ENCODE data around the gene RPAP2.
"Not testable (repeated sequence)": the region's sequence is repeated elsewhere in the genome, so short reads cannot be mapped to it uniquely, and the experiment has no call there.

RPAP2 gene

DNA sequence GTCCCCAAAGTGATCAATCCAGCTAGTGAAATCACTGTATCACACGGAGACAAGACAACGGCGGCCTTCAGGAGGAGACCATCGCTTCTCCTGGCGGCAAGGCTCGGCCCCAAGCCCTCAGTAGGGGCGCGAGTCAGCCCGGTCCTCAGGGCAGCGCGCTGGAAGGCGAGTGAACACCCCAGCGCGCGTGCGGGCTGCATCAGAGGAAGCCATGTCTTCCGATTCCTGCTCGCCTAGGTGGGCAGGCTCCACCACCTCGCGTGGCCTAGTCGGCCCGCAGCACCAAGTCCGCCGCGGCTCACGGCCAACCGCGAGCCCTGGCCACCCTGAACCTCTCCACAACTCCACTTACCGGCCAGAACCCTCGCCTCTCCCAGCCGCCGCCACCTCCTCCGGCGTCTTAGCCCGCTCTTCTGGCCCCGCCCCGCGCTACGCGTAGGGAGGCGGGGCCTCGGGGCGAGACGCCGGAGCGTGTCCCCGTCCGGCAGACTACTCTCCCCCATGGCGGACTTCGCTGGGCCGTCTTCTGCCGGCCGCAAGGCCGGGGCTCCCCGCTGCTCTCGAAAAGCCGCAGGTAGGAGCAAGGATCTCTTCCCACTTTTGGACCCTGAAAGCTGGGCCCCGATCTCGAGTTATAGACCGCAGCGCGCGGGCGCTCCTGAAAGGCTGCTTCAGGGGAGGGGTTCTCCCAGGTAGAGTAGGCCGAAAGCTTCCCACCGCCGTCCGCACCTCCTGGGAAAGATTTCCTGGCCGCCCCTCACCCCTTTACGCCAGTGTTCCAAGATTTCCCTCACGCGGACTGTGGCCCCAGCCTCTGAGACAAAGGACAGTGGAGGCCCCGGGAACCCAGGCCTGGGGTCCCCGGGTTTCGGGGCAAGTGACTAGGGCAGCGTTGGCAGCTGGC, at the start of gene RPAP2, which contains the start of gene GLMN:
TSS of gene RPAP2 (plus strand) at position 487 of the 904 bp plus-strand sequence. CDS start at position 502, 15 bp downstream.
TSS of gene GLMN (minus strand) at position 415 of the 904 bp plus-strand sequence. CDS start 988 bp downstream, outside the sequence.
- FAIRE-seq, result no peak

DNA sequence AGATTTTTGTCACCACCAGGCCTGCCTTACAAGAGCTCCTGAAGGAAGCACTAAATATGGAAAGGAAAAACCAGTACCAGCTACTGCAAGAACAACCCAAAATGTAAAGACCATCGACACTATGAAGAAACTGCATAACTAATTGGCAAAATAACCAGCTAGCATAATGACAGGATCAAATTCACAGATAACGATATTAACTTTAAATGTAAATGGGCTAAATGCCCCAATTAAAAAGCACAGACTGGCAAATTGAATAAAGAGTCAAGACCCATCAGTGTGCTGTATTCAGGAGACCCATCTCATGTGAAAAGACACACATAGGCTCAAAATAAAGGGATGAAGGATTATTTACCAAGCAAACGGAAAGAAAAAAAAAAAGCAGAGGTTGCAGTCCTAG, 44.1 kb upstream of the RPAP2 start:
- DNase-seq (ENCODE audit: low spot score); FAIRE-seq: not testable (repeated sequence)

More for the DNA sequence above, at the start of gene RPAP2, which contains the start of gene GLMN:
- peak; percentile 78 for DNase-seq (ENCODE audit: low spot score)

DNA sequence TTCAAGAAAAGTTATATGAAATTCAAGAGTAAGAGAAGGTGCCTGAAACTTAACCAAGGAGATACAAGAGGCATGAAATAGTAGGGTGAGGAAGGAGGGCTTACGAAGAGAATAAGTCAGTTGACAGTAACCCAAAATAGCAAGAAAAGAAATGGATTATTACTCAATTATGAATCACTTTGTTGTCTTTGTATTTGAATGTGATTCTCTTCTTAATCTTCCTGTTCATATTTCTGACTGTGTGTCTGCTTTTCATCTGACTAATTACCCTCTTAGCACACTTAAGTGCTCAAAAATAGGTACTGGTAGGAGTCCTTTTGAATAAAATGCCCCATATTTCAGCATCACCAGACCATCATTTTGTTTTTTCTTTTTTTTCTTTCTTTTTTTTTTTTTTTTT, 39.5 kb upstream of the RPAP2 start:
- DNase-seq (ENCODE audit: low spot score), result no peak
- FAIRE-seq, result no peak

DNA sequence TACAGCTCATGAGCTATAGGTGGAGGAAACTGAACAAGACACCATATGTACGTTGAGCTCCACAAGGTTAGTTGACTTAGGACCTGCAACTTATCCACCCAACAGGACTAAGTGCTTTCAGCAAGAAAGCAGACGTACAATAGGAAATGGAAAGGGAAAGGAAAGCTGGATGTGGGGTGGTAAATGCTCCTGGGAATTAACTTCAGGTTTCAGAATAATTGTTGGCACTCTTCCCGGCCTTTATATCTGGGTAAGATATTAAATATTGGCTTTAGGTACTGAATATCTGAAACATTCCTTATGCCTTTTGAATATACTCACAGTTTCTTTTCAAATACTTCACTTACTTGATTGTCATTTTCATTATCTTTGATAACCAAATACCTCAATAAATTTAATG, 36.3 kb upstream of the RPAP2 start:
- FAIRE-seq (no peak), DNase-seq (ENCODE audit: low spot score) (no peak)

DNA sequence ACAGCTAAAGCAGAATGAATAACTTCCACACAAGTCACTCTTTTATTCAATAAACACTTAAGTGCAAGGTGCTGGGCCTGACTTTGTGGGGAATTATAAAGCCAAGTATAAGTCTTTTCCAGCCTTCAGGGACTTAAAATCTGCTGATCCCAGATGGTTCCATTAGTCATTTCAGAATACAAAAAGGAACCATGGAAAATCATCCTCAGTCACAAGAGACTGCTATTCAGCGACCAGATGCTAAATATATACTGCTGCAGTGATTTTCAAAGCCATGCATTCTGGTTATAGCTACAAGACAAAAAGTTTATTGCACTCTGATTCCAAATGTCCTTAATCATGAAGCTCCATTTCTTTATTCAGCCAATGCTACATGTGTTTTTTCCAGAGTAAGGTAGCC, 25.8 kb upstream of the RPAP2 start:
- no peak for DNase-seq (ENCODE audit: low spot score)
- FAIRE-seq, result no peak

DNA sequence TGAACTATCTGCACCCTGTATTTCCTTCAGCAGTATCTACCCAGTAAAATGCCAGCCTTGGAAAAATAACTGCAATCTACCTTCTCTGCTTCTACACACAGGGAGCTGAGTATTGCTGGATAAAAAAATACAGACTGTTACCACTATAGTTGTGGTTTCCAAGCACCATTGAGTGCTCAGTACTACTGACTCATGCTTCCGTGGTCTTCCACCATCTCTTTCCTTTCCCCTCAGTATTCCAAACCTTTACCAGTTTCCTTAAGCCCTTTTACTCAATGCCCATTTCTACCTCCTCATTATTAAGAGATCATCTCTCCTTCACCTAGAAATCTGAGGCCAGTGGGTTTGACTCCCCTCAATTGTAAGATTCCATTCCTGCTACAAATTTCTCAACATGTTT, 23.9 kb upstream of the RPAP2 start:
- DNase-seq (ENCODE audit: low spot score), result peak; percentile 44
- peak; percentile 65 for FAIRE-seq

DNA sequence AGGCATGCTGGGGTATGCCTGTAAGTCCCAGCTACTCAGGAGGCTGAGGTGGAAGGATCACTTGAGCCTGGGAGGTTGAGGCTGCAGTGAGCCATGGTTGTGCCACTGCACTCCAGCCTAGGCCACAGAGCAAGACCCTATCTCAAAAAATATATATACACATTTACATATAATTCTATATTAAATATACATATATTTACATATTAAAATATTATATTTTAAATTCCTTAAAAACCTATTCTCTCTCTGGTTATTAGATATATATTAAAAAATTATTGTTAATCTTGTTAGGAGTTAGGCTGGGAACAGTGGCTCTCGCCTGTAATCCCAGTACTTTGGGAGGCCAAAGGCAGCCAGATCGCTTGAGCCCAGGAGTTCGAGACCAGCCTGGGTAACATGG, 22.8 kb upstream of the RPAP2 start:
- no peak for FAIRE-seq
- DNase-seq (ENCODE audit: low spot score), result no peak

DNA sequence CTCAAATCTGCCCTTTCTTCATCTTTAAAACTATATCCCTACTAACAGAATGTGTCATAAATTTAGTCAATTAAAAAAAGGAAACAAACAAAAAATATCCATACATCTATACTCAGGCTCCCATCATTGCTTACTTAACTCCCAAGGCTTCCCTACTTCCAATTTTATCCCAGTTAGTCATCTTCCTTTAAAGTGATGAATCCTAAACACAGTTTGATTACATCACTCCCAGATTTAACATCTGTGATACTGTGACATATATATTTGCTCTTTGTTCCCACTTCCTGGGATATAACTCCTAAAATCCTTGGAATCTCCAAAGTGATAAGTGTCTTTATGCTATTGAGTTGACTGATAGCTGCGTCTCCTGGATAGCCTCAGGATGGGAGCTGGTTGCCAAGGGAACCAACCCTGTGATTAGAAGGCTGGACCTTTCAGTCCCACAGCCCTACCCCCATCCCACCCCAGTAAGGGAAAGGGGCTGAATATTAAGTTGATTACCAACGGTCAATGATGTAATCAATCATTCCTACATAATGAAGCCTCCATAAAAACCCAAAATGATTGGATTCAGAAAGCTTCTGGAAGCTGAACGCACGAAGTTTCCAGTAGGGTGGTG, 21.6 kb upstream of the RPAP2 start:
- peak; percentile 27 for DNase-seq (ENCODE audit: low spot score)
- no peak for FAIRE-seq

DNA sequence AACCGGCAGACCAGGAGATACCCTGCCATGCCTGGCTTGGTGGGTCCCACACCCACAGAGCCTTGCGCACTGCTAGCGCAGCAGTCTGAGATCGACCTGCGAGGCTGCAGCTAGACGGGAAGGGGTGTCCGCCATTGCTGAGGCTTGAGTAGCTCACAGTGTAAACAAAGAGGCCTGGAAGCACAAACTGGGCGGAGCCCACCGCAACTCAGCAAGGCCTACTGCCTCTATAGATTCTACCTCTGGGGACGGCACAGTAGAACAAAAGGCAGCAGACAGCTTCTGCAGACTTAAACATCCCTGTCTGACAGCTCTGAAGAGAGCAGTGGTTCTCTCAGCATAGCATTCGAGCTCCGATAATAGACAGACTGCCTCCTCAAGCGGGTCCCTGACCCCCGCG, 19.1 kb upstream of the RPAP2 start:
- not testable (repeated sequence) for FAIRE-seq; DNase-seq (ENCODE audit: low spot score)

DNA sequence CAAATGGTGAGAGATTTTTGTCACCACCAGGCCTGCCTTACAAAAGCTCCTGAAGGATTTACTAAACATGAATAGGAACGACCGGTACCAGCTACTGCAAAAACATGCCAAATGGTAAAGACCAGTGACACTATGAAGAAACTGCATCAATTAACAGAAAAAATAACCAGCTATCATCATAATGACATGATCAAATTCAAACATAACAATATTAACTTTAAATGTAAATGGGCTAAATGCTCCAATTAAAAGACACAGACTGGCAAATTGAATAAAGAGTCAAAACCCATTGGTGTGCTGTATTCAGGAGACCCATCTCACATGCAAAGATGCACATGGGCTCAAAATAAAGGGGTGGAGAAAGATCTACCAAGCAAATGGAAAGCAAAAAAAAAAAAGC, 17.4 kb upstream of the RPAP2 start:
- not testable (repeated sequence) for FAIRE-seq; DNase-seq (ENCODE audit: low spot score)

DNA sequence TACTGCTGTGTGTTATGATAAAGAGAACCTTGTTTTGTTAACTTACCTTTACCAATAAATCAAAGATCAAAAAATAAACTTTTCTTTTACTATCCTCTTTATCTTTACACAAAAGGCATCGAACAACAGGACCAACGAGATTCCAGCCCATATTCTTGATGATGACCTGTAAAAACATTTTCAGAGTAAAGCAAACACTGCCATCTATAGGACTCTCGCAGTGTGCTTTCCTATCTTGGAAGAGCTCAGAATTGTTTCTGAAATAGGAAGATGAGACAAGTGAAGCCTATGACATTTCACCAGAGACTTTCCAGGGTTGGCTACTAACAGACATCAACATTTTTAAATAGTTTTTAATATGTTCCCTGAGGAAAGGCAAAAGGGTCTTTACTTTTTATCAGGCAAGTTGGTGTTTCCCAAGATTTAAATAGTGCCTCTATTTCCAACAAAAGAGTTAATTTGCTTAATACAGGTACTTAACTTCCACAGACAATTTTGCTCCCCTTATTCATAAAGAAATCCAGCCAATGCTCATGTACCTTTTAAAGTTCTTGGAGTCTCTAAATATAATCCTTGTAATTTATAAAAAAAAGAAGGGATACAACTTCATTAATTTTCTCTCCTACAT, 7.4 kb upstream of the RPAP2 start:
- peak; percentile 19 for DNase-seq (ENCODE audit: low spot score)
- FAIRE-seq, result peak; percentile 71

DNA sequence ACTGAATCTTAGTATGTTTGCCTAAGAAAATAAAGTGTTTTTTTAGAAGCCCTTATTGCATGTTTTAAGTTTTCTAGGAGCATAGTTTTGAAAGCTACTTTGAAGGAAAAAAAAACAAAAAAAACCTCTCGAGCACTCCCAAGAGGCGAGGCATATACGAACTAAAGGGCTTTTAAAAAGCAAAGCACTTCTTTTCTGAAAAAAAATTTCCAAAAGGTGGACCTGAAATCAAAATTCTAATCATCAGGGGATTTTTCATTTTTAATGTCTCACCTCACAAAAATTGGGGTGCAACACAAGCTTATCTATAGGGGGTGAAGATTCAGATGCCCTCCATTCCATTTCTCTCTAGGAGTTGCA, 666 bp upstream of the RPAP2 start:
- FAIRE-seq (no peak), DNase-seq (ENCODE audit: low spot score) (no peak)

DNA sequence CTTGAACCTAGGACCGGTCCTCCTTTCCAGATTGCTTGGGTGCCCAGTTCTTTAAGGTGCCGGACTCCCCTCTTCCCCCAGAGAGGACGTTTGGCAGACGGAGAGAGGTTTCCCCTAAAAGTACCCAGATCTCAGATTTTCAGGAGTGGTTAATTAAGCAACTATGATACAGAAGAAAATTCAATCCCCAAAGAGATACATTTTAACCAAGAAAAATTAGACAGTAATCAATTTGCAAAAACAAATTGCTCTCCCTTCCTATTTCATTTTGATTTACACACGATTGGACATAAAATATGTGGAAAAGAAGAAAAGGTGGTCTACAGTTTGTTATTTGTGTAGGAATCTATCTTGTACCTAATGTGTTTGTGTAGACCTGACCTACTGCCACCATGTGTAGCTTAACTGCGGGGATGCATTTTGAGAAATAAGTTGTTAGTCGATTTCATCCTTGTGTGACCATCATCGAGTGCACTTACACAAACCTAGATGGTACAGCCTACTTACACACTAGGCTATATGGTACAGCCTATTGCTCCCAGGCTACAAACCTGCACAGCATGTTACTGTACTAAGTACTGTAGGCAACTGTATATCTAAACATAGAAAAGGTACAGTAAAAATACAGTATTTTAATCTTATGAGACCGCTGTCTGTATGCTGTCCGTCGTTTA, 755 bp downstream of the RPAP2 start:
- no peak for FAIRE-seq
- no peak for DNase-seq (ENCODE audit: low spot score)

DNA sequence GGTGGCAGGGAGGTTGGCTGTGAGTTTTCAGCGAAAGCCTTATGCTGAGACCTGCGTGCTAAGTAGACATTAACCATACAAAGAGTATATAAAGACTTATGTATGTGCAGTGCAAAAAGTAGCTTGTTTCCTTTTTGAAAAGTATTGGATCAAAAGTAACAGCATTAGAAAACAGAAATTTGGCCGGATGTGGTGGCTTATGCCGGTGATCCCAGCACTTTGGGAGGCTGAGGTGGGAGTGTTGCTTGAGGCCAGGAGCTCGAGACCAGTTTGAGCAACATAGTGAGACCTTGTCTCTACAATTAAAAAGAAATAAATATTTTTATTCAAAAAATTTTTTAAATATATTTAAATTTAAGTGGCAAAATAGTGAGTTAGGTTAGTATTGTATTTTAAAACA, 2.2 kb downstream of the RPAP2 start:
- DNase-seq (ENCODE audit: low spot score) (no peak), FAIRE-seq (no peak)

DNA sequence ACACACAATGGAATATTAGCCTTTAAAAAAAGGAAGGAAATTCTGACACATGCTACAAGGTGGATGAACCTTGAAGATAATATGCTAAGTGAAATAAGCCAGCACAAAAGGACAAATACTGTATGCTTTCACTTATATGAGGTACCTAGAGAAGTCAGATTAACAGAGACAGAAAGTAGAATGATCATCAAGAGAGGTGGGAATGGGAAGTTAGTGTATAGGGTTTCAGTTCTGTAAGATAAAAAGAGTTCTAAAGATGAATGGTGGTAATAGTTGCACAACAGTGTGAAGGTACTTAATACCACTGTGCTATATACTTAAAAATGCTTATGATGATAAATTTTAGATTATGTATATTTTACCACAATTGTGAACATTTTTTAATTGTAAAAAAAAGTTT, 7.2 kb downstream of the RPAP2 start:
- no peak for FAIRE-seq
- no peak for DNase-seq (ENCODE audit: low spot score)

DNA sequence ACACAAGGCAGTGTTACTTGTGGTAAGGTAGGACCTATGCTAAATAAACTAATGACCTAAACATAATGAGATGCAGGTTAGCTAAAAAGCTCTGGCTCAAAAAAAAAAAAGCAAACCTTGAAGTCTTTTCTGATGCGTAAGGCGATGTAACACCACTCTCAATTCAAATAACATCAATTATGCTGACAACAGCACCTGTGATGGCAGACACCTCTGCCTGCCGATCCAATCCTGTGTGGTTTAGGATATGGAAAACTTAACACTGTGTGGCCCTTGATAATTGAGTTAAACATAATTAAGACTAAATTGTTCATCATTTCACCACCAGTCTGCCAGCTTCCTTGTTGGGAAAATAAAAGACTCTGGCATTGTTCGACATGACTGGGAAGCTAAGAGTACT, 9.1 kb downstream of the RPAP2 start:
- no peak for DNase-seq (ENCODE audit: low spot score)
- no peak for FAIRE-seq

DNA sequence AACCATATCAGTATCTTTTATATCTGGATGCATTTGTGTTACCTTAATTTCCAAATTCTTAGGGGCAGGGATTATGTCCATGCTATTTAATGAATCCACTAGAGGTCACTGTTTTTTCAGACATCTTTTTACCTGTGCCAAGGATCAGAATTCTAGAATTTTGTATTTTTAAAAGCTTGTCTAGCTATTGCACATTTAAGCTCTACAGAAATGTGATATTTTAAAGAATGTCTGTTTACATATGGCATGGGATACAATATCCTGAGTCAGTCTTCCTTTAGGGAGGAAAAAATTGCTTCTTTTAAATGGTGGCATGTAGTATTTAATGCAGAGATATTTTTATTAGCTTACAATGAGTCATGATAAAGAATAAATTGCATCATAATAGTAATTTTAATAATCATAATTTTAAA, 11.3 kb downstream of the RPAP2 start:
- DNase-seq (ENCODE audit: low spot score) (peak; percentile 30), FAIRE-seq (peak; percentile 79)

DNA sequence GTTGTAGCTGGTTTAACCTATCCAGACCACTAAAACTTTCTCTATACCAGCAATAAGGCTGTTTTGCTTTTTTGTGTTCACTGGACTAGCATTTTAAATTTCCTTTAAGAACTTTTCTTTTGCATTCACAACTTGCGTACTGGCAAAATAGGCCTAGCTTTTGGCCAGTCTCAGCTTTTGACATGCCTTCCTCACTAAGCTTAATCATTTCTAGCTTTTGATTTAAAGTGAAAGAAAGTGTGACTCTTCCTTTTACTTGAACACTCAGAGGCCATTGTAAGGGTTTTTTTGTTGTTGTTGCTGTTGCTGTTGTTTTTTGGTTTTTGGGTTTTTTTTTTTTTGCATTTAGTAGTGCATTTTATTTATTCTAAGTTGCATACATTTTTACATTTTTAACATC, 15.2 kb downstream of the RPAP2 start:
- no peak for DNase-seq (ENCODE audit: low spot score)
- no peak for FAIRE-seq

DNA sequence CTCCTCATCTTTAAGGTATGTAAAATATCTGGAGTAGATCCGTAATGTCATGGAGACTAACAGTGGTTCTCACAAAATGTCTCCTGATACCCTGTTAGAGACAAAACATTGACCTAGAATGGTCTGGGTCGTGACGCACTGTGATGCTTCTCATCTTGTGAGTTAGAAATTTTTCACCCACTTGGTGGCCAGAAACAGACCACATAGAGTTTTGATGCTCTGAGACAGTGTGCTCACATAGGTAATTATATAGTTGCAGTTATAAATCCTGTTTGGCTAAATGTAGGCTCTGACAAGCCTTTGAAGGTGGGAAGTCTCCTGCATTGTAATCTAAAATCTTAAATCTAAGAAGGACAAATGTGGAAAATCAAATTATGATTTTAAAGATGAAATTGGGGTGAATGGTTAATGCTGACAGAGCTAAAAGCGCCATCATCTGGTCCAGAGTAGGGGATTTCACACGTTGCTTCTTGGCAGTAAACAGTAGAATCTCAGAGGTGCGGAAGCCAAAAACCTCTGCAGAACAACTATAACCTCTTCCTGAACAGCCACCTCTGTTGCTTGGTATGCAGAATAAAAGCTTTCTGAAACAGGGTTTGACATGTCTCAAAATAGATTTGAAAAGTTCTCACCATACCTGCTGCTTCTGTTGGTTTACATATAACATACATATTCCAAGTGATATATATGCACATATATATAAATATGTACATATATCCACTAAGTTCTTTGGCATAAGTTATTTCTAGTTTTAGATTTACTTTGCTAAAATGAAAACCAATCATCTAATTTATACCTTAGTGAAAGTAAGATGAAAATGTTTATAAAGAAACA, 17.1 kb downstream of the RPAP2 start:
- FAIRE-seq, result no peak
- DNase-seq (ENCODE audit: low spot score), result no peak

DNA sequence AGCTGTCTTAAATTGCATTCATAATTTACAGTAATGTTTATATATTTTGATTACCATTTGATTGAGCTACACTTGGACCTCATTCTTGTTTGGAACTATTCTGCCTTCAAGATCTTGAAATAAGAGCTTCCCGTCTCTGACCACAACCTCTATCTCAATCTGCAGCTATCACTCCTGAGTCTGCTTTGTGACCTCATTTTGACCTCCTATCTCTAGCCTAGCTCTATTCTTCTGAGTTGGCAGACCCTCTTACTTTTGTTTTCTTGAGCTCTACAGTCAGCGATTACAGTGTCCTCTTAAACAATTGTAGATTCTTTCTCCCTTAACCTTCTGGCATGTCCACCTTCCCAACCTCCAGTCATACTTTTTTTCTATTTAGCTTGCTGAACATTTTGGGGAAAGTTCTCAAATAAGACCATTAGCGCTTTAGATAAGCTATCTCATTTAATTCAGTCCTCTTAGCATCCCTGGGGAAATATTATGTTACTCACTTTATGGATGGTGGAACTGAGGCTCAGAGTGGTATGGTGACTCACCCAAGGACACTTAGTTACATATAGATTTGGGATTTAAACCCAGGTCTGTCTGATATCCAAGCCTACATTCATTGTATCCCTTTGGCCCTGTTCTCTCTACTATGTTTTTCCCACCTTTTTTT, 19.1 kb downstream of the RPAP2 start:
- DNase-seq (ENCODE audit: low spot score), result no peak
- FAIRE-seq, result no peak
